GM19025 (cell line): ENCODE measurements around the gene TMEM59.
"Not testable (repeated sequence)": the region's sequence is repeated elsewhere in the genome, so short reads cannot be mapped to it uniquely, and the experiment has no call there.

Source experiments
- ATAC-seq: cut with Tn5 transposase; IDR thresholded peaks from one replicate; pipeline ENCODE4 v1.9.1; 2021; ENCODE audit warnings: mild to moderate bottlenecking, low read depth, moderate library complexity; ENCODE audit not compliant: unreplicated experiment

Gene TMEM59

DNA sequence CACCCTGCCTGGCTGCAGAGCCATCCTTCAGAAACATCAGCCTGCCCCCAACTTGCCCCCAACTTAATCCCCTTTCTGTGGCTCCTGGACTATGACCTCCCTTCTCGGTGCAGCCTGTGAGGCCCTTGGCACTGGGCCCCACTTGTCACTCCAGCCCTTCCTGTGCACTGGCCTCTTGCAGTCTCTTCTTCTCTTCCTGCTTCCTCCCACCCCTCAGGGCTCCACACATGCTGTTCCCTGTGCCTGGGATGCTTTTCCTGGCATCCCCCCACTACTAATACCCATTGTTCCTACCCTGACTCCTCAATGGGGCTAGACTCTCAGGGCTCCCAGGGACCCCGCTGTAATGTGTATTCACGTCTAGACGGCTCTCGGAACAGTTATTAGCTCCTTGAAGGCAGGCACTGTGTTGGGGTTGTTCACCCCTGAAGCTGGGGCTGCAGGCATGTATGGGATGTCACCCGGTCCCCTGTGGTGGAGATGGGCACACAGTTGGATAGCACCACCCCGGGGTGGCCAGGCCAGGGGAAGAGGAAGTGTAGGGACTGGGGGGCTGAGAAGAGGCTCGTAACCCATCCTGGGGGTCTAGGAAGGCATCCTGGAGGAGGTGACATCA lies 39.5 kb downstream of the TMEM59 start:
- no peak for ATAC-seq

DNA sequence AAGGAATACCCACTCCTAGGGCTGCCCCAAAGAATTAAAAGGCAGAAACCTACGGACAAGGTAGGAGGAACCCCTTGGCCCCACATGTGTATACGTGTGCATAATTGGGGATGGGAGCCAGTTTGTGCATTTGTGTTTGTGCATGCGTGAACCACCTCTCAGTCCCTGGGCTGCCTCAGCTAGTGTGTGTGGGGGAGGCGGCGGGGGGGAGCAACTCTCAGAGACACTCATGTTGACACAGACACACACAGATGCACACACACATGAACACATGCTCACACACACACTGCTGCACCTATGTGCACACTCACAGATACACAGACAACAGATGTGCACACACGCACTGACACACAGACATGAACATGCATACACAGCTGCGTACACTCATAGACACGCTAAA lies 40.1 kb downstream of the TMEM59 start:
- no peak for ATAC-seq

DNA sequence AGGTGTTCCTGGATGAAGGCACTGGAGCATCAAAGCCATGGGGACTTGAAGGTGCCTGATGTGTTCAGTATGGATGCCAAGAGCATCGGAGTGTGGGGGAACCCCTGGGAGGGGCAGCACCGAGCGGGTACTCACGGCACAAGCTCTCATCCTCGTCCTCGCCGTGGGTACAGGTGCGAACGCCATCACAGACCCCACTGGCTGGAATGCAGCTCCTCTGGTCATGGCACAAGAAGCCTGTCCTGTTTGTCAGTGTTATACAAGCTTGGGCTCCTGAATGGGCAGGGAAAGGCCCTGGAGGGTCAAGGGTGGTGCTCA lies 41.0 kb downstream of the TMEM59 start:
- no peak for ATAC-seq

DNA sequence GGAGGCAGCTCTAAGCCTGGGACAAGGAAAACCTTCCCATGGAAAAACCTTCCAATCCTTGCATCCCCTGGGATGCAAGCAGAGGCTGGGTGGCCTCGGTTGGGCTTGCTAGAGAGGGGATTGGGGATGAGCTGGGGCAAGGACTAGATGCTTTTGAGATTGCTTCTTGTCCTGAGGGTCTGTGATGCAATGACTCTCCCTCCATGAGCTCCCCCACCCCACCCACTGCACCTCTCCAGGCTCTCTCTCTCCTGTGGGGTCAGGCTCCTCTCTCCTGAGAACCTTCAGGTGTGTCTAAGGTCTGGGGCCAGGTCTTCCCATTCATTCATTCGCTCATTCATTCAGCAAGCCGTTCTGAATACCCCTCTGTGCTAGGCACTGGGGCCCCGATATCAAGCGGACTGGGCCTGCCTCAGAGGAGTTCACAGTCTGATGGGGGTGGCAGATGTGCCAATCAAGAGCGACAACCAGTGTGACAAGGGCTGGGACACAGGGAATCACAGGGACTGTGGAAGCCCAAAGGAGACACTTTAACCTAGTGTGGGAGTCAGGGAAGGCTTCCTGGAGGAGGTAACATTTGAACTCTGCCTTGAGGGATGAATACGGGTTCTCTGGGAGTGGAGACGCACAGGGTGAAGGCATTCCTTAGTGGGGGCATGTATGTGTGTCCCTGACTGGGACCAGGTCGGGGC lies 41.5 kb downstream of the TMEM59 start:
- ATAC-seq: no peak

DNA sequence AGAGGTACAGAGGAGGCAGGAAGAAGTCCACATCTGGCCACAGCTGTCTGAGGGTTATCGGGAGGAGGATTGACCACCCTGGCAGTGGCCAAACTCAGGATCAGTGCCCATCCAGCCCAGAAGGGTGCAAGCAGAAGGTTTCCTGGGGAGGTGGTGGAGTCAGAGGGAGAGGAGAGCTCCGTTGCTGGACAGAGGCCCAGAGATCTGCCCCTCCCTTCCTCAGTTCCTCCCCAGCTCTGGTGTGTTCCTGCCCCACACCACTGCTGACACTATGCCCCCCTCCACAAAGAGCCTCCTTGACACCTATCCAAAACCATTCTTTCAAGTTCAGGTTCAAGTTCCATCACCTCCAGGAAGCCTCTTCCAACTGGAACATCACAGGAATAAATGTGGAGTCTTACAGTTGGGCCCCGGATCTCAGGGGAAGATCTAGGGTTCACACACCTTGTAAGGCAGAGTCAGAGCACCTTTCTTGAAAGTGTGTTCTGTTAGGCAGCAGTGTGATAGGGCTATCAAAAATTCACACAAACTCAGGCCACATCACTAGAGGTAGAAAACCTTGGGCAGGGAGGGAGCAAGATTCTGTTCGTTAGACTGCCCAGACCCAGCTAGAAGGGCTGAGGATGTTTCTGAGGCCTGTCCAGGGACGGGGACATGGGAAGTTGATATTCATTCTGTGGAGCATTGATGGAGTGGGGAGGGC lies 42.4 kb downstream of the TMEM59 start:
- ATAC-seq: no peak

DNA sequence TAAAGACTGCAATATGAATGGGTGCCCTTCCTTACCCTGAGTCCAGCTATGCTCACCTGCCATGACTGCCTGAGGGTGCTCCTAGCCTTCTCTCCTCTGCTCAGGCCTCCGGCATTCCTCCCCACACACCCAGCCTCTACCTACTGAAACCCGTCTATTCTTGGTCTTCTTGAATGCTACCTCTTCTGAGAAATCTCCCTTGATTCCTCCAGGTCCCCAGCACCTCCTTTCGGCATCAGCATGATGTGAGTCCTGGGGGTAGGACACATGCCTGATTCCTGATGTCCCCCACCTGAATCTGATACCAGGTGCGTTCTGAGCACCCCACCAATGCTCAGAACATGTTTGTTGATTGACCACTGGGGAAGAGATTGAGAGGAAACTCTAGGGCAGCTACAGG lies 43.6 kb downstream of the TMEM59 start:
- no peak for ATAC-seq

DNA sequence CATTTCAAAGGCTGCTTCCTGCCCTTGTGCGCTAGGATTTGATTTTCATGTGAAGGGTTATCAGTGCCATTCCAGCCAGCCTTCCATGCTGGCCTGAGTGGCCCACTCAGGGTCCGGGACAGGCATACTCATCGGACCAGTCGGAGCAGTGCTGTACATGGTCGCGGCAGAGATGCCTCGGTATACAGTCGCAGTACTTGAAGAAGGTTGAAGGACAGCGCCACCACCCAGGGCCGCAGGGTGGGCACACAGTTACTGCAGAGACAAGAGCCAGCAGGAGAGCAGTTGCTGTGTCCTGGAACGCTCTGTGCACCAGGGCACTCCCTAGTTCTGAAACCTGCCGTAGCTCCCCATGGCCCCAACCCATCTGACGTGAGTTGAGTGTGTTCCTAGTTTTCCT lies 44.1 kb downstream of the TMEM59 start:
- no peak for ATAC-seq

DNA sequence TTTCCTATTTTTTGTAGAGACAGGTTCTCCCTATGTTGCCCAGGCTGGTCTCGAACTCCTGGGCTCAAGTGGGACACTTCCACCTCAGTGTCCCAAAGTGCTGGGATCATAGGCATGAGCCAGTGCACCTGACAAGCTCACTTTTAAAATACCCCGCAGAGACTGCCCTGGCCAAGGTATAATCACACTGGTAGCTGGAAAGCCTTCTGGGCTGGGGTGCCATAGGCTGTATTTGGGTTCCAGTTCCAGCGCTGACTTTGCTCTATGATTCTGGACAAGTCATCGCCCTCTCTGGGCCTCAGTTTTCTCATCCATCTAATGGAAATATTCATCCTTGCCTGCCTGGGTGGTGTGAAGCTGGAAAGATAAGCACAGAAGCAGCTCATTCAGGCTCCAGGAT lies 45.4 kb downstream of the TMEM59 start:
- no peak for ATAC-seq

DNA sequence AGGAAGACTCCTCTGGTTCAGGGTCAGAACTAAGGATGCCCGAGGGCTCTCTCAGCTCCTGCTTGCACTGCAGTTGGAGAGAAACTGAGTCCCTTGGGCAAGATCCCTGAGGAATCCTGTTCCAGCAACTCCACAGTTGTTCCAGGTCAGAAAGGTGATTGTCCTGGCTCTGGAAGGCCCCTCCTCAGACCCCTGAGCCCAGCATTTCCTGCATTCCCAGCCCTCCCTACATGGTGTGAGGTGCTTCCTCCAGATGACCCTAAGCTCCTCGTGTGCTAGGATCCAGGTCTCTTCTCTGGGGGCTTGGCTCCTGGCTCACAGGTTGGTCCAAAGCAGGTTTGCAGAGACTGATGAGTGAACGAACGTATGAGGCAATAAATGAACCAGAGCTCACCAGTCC lies 46.5 kb downstream of the TMEM59 start:
- ATAC-seq: no peak

DNA sequence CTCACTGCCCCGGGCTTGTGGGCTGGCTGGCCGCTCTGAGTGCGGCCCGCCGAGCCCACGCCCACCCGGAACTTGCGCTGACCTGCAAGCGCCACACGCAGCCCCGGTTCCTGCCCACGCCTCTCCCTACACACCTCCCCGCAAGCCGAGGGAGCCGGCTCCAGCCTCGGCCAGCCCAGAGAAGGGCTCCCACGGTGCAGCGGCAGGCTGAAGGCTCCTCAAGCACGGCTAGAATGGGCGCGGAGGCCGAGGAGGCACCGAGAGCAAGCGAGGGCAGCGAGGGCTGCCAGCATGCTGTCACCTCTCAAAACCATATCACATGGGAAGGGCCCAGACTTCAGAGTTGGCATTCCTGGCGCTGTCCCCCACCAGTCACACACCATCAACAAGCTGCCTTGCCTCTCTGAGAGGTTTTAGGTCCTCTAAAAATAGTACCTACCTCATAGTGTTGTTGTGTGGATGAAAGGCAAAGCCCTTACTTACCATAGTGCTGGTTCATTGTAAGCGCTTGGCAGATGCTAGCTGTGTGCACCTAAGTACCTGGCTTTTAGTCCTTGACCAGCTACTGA lies 48.4 kb downstream of the TMEM59 start:
- ATAC-seq: no peak

DNA sequence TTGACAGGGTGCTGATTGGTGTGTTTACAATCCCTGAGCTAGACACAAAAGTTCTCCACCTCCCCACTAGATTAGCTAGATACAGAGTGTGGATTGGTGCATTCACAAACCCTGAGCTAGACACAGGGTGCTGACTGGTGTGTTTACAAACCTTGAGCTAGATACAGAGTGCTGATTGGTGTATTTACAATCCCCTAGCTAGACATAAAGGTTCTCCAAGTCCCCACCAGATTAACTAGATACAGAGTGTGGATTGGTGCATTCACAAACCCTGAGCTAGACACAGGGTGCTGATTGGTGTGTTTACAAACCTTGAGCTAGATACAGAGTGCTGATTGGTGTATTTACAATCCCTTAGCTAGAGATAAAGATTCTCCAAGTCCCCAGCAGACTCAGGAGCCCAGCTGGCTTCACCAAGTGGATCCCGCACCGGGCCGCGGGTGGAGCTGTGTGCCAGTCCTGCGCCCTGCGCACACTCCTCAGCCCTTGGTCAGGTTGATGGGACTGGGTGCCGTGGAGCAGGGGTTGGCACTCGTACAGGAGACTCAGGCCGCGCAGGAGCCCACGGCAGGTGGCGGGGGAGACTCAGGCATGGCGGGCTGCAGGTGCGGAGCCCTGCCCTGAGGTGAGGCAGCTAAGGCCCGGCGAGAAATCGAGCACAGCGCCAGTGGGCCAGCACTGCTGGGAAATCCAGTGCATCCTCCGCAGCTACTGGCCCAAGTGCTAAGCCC lies 49.1 kb downstream of the TMEM59 start:
- ATAC-seq: not testable (repeated sequence)

DNA sequence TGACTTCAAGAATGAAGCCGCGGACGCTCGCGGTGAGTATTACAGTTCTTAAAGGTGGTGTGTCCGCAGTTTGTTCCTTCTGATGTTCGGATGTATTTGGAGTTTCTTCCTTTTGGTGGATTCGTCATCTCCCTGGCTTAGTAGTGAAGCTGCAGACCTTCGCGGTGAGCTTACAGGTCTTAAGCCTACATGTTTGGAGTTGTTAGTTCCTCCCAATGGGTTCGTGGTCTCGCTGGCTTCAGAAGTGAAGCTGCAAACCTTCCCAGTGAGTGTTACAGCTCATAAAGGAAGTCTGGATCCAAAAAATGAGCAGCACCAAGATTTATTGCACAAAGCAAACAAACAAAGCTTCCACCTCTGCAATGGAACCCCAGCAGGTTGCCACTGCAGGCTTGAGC lies 49.8 kb downstream of the TMEM59 start:
- no peak for ATAC-seq

DNA sequence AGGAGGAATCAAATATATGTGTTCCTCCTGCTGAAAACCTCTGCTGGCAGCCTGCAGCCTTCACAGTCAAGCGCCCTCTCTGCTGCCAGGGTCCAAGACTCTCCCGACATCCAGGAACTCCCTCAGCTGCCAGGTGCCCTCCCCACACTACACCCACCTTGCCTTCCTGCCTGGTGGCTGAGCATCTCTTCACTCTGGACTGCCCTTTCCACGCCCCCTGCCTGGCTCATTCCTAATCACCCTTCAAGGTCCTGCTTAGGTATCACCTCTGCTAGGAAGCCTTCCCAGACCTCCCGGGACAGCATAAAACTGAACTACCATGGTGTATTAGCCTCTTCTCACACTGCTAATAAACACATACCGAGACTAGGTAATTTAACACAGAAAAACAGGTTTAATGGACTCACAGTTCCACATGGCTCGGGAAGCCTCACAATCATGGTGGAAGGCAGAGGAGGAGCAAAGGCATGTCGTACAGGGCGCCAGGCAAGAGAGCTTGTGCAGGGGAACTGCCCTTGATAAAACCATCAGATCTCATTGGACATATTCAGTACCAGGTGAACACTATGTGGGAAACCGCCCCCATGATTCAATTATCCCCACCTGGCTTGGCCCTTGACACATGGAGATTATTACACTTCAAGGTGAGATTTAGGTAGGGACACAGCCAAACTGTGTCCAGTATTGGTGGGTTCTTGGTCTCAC lies 50.3 kb downstream of the TMEM59 start:
- no peak for ATAC-seq

DNA sequence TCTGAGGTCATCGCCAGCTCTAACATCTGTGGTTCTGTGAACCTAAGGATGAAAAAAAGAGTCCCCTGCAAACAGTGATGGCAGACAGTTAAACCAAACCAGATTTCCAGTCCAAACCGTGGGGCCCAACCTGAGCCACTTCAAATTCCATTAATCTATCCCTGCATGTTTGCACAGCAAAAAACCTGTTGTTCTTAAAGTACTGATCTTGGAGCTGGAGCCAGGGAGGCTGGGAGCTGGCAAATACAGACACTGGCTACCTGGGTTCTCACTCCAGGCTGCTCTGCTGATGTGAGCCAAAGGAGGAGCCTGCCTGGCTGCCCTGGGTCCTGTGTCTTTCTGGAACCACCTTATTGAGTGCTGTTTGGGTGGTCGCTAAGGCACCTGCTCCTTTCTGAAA lies 51.4 kb downstream of the TMEM59 start:
- ATAC-seq: no peak

DNA sequence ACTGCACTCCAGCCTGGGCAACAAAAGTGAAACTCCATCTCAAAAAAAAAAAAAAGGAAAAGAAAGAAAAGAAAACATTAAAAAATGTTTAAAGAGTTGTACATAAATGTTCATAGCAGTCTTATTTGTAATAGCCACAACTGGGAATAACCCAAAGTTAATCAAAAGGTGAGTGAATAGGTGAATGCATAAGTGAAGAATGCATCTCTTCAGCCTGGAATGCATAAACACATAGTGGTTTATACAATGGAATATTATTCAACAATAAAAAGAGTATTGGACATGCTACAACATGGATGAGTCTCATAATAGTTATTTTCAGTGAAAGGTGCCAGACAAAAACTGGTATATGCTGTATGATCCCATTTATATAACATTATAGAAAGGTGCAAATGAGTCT lies 53.1 kb downstream of the TMEM59 start:
- ATAC-seq: no peak

DNA sequence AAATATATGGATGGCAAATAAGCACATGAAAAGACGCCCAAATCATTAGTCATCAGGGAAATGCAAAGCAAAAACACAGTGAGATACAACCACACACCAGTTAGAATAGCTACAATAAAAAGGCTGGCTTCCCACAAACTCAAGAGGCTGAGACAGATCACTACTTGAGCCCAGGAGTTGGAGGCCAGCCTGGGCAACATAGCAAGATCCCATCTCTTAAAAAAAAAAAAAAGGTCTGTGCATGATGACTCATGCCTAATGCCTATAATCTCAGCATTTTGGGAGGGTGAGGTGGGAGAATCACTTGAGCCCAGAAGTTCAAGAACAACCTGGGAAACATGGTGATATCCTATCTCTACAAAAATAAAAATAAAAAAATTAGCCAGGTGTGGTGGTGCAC lies 54.8 kb downstream of the TMEM59 start:
- no peak for ATAC-seq

DNA sequence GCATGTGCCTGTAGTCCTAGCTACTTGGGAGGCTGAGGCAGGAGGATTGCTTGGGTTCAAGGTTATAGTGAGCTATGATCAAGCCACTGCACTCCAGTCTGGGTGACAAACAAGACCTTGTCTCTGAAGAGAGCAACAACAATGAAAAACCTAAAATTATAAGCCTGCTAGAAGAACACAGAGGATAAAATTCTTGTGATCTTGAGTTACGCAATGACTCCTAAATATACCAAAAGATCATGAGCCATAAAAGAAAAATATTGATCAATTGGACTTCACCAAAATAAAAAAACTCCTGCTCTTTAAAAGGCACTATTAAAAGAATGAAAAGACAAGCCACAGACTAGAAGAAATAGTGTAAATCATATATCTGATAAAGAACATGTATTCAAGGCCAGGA lies 57.3 kb downstream of the TMEM59 start:
- ATAC-seq: no peak

DNA sequence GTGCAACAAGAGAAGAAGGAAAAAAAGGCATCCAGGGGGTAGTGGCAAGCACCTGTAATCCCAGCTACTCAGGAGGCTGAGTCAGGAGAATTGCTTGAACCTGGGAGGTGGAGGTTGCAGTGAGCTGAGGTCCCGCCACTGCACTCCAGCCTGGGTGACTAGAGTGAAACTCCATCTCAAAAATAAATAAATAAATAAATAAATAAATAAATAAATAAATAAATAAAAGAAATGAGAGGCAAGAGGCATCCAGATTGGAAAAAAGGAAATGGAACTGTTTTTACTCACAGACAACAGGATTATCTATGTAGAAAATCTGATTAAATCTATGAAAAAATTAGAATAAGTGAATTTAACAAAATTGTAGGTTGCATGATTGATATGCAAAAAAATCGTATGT lies 58.5 kb downstream of the TMEM59 start:
- ATAC-seq: not testable (repeated sequence)

DNA sequence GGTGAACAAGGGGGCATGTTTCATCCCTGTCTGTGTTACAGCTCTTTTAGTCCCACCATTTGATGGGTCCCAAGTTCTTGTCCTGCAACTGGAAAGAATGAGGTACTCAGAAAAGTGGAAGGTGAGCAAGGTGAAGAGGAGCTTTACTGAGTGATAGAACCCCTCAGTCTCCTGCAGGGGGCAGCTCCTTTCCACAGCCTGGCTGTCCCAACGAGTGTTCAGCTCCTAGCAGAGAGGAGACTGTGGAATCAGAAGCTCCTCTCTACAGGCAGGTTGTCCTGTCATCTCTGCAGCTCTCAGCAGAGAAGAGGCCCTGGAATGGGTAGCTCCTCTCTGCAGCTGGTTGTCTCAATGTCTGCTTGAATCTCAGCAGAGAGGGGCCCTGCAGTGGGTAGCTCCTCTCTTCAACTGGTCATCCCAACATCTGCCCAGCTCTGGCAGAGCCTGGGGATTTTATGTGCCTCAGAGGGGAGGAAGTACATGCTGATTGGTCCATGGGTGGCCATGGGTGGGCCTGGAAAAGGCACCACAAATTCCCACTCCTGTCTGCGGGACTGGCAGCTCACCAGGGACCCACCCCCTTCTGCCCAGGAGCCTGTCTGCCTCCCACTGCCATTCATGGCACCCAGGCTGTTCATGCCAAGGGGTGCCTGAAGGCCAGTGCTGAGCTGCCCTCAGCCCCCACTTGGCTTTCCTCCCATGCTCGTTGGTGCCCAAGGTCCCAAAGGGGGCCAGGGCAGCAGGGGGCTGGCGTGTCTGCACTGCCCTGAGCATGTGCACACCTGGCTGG lies 60.7 kb downstream of the TMEM59 start:
- ATAC-seq: no peak

DNA sequence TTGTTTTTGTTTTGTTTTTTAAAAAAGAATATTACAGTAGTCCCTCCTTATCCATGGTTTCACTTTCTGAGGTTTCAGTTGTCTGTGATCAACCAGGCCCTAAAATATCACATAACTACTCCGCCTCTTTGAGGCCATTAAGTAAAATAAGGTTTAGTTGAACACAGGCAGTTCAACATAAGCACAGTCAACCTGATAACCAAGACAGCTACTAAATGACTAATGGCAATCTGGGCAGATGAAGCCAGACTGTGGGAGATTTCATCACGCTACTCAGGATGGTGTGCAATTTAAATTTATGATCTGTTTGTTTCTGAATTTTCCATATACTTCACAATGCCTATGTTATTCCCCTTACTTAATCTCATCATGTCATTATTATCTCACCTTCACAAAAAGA lies 65.1 kb downstream of the TMEM59 start:
- no peak for ATAC-seq
